Urothelium cell line (cell line): Measurements from ENCODE around the gene KRTAP10-8.
A peak's percentile ranks its signal among the peaks of the same experiment; 100 is the strongest.
"Not testable (repeated sequence)": the region's sequence is repeated elsewhere in the genome, so short reads cannot be mapped to it uniquely, and the experiment has no call there.

Source experiments
- DNase-seq: peaks from one replicate; pipeline ENCODE4 v3.0.0; 2011; ENCODE audit warnings: low spot score, mixed read lengths
- FAIRE-seq: peaks from 2 replicates; lab custom pipeline; 2011; peaks lifted over from hg19 to GRCh38; lab: Jason Lieb, UNC

The KRTAP10-8 gene

GRCh38 chr21:44616591-44616926 lies 4.7 kb downstream of the KRTAP10-8 start:
- no peak for DNase-seq
- FAIRE-seq: no peak

DNA sequence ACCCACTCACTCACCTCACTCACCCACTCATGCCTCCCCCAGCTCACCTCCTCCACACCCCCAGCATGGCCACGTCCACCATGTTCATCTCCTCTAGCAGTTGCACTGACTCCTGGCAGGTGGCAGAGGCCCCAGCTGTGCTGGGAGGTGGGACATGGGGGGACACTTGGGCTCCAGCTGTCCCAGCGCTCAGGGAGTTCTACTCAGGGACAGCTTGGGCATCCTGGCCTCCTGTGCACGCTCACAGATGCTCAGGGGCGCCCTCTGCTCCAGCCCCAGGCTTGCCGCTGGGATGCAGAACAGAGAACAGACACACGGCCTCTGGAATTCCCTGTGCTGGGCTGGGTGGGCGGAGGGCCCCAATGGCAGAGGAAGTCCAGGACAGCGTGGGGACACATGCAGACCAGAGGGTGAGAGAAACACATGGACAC lies 5.2 kb downstream of the KRTAP10-8 start:
- FAIRE-seq: no peak

GRCh38 chr21:44618504-44618903 lies 6.6 kb downstream of the KRTAP10-8 start:
- DNase-seq: no peak
- no peak for FAIRE-seq

More for the DNA sequence above, 5.2 kb downstream of the KRTAP10-8 start:
- DNase-seq: no peak

- DNase-seq: no peak
- FAIRE-seq: no peak
These were observed 7.0 kb downstream of the KRTAP10-8 start for GRCh38 chr21:44618909-44619308.

DNA sequence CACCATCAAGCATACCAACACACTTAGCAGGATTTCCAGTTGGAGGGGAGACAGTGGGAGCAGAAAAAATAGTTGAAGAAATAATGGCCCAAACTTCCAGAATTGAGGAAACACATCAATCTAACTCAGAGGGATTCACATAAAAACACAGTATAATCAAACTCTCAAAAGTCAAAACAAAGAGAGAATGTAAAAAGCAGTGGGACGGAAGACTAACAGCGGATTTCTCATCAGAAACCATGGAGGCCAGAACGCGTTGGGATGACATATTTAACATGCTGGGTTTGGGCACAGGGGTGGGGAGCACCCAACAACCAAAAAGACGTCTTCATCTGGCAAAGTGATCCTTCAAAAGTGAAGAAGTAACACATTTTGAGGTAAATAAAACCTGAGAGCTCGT lies 8.0 kb downstream of the KRTAP10-8 start:
- no peak for FAIRE-seq
- DNase-seq: no peak

- no peak for FAIRE-seq
These were observed 11.7 kb downstream of the KRTAP10-8 start for GRCh38 chr21:44623575-44623974.

GRCh38 chr21:44625756-44626155 lies 13.9 kb downstream of the KRTAP10-8 start:
- FAIRE-seq: no peak
- no peak for DNase-seq

More at GRCh38 chr21:44623575-44623974, 11.7 kb downstream of the KRTAP10-8 start:
- no peak for DNase-seq

GRCh38 chr21:44626262-44626661 lies 14.4 kb downstream of the KRTAP10-8 start:
- no peak for FAIRE-seq

GRCh38 chr21:44626673-44627143 lies 14.8 kb downstream of the KRTAP10-8 start, which contains the start of gene KRTAP10-9:
Gene KRTAP10-9 (plus strand): TSS chr21:44627093. CDS start chr21:44627172, 79 bp downstream.
- no peak for FAIRE-seq
- DNase-seq: no peak

More at GRCh38 chr21:44626262-44626661, 14.4 kb downstream of the KRTAP10-8 start:
- DNase-seq: no peak

- not testable (repeated sequence) for FAIRE-seq
These were observed 15.4 kb downstream of the KRTAP10-8 start for GRCh38 chr21:44627181-44627822.

DNA sequence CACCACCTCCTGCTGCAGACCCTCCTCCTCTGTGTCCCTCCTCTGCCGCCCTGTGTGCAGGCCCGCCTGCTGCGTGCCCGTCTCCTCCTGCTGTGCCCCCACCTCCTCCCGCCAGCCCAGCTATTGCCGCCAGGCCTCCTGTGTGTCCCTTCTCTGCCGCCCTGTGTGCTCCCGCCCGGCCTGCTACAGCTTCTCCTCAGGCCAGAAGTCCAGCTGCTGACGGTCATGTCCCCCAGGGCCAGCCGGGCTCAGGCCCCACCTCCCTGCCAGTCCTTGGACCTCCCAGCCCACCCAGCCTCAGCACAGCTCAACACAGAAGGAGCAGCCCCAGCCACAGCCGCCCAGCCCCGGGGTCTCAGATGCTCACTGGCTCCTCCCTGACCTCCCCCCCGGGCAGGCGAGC lies 16.0 kb downstream of the KRTAP10-8 start:
- not testable (repeated sequence) for FAIRE-seq

More at GRCh38 chr21:44627181-44627822, 15.4 kb downstream of the KRTAP10-8 start:
- not testable (repeated sequence) for DNase-seq

GRCh38 chr21:44628707-44629391 lies 17.0 kb downstream of the KRTAP10-8 start:
- DNase-seq: no peak
- FAIRE-seq: no peak

More for the DNA sequence above, 16.0 kb downstream of the KRTAP10-8 start:
- not testable (repeated sequence) for DNase-seq

- FAIRE-seq (no peak), DNase-seq (no peak)
These were observed 18.6 kb downstream of the KRTAP10-8 start for GRCh38 chr21:44630440-44630839.

GRCh38 chr21:44632067-44632466 lies 20.2 kb downstream of the KRTAP10-8 start:
- DNase-seq (no peak), FAIRE-seq (no peak)

- no peak for FAIRE-seq
- no peak for DNase-seq
These were observed 24.5 kb downstream of the KRTAP10-8 start for GRCh38 chr21:44636209-44637017.

- DNase-seq (no peak), FAIRE-seq (no peak)
These were observed 25.4 kb downstream of the KRTAP10-8 start, which contains the start of gene KRTAP10-10 for GRCh38 chr21:44637018-44637850. Gene KRTAP10-10 (plus strand): TSS chr21:44637356. CDS start chr21:44637418, 62 bp downstream.

- FAIRE-seq: peak; percentile 52
- DNase-seq: not testable (repeated sequence)
These were observed 26.0 kb downstream of the KRTAP10-8 start for GRCh38 chr21:44637851-44638348.

DNA sequence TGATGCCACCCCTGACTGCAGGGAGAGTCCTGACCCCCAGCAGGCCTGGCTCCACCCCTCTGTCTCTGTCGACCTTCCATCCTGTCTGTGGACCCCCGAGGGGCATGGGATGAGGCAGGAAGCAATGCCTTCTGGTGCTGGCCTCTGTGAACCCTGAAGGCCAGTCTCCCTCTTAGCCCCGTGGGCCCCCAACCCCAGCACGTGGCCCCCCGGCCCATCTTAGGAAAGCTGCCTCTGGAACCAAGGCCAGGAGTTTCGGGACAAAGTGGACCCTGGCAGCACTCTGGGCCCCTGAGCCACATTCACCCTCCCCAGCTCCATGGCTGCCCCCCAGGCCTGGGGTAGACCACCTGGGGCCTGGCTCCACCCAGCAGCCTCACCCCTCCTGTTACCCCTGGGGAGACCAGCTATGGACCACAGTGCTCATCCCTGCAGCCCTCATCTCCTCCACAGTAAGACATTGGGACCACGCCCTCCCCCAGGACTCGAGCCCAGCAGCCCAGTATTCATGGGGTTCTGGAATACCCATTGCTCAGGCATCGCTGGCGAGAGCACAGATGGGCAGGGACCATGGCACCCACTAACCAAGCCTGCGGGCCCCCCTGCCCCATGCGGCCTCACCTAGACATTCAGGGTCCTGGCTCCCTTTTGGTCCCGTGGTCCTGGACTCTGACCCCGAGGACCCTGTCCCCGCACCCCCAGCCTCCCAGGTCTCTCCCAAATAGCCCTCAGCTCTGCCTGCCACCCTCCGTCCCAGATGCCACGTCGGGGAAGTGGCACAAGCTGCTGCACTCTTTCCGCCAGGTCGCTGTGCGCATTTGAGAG lies 26.8 kb downstream of the KRTAP10-8 start:
- peak; percentile 44 for FAIRE-seq
- DNase-seq: not testable (repeated sequence)

- no peak for DNase-seq
- FAIRE-seq: no peak
These were observed 27.4 kb downstream of the KRTAP10-8 start for GRCh38 chr21:44639331-44639655.
